Erythroblast (primary cell): Measurements from ENCODE around the gene CAMK2A.
A peak's percentile ranks its signal among the peaks of the same experiment; 100 is the strongest.

Experiments used
- DNase-seq, 2 experiments: peaks; one replicate each; lab custom pipeline; 2025; lab: John Stamatoyannopoulos, UW
- GATA1 ChIP-seq: IDR thresholded peaks from 2 replicates; pipeline ENCODE4 v1.6.1; 2011; ENCODE audit warnings: low read depth, mild to moderate bottlenecking, control low read depth, low read length, moderate library complexity
- POLR2A ChIP-seq: IDR thresholded peaks from 2 replicates; pipeline ENCODE4 v1.6.1; 2011; ENCODE audit warnings: mild to moderate bottlenecking, low read length

Gene CAMK2A

DNA sequence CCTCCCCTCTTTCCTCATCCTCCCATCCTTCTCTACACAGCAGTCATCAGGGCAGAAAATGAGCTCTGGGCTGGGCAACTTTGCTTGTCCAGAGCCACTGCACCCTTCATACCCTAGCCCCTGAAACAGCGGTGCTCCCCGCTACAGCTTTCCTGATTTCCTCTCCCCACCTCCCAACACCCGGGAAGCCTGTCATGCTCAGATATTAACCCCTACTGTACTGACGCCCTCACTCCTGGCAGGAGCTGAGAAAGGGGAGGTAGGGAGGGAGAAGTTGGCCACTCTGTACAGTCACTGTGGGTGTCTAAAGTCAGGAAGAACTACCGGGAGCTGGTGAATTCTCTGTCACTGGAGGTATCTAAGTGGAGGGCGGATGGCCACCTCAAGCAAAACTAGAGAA is 782 bp downstream of the CAMK2A start:
- TF ChIP-seq POLR2A = no peak
- TF ChIP-seq GATA1 = no peak
- DNase-seq = no peak

DNA sequence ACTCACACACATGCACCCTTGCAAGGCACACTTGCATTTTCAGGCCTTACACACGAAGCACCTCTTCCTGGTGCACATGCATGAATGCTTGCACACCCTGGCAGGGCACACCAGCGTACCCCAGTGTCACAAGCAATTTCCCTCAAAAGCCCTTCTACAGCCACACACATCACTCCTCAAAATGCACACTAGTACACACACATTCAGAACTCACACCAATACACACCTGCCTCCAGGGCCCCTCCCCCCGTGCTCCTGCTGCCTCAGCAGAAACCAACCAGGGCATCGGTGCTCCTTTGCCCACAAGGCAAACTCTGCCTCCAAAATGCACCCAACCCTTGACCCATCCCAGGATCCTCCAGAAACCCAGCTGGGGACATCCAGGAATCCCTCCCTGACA is 1.2 kb downstream of the CAMK2A start:
- no peak for DNase-seq
- TF ChIP-seq GATA1 (no peak), POLR2A (no peak)

DNA sequence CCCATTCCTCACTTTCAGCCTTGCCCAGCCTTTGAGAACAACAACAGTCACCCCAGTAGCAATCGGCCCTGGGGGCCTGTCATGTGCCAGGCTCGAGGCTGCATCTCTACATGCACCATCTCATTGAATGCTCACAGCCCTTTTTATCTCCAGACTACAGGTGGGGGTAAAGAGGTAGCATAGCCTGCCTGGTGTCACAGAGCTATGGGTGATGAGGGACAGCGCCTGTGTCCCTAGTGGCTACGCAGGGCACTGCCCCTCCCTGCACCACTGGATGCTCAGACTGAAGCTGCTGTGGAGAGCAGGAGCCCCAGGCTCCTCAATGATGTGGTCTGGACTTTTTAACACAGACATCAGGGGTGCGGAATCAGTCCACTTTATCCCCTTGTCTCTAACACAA is 2.8 kb downstream of the CAMK2A start:
- peak; percentile 10 to 39 for DNase-seq
- TF ChIP-seq POLR2A (no peak), GATA1 (no peak)

DNA sequence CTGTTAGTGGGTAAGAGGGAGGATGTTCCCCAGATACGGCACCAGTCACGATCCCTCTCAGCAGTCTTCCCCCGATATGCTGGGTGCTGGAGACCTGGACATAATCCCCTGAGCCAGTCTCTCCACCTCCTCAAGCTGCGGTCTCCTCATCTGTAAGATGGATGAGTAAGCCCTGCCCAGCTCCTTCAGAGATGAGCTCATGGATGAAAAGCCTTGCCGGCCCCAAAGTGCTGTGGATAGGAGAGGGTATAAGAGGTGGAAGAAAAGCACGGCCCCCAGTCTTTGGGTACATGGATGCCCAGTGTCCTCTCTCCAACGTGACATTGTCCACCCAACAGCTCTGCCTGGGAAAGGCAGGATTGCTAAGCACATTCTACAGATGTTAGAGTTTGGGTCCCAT is 4.5 kb downstream of the CAMK2A start:
- no peak for DNase-seq
- no peak for TF ChIP-seq GATA1
- no peak for TF ChIP-seq POLR2A

DNA sequence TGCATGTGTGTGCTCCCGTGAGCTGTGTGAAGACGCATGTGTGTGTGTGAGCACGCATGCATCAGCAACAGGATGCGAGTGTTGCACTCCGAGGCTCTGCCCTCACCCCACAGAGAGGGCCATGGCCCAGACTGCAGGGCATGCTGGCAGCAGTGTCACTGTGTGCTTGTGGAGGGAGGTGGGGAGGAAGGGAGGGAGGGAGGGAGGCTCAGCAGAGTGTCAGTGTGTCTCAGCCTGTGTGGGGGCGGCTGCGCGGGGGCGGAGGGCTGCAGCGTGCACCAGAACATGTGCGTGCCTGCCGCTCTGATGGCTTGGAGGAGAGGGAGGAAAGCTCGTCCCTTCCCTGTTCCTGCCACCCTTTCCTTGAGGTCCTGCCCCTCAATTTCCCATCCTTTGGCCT is 5.3 kb downstream of the CAMK2A start:
- no peak for DNase-seq
- TF ChIP-seq POLR2A (no peak), GATA1 (no peak)

DNA sequence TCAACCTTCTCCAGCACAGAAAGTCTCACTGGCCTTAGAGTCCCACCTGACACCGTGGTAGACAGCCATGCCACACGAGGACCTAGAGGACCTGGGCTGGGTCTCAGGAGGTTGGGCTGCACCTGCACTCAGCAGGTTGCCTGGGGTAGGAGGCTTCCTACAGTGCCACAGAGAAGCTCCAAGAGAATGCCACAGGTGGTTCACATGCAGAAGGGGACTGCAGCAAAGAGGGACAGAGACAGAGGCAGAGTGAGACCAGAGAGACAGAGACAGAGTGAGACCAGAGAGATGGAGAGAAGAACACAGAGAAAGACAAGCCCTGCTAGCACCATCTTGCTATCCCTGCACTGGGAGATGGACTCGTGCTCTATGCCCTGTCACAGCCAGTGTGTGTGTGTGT is 5.7 kb downstream of the CAMK2A start:
- TF ChIP-seq GATA1 = no peak
- DNase-seq = no peak

DNA sequence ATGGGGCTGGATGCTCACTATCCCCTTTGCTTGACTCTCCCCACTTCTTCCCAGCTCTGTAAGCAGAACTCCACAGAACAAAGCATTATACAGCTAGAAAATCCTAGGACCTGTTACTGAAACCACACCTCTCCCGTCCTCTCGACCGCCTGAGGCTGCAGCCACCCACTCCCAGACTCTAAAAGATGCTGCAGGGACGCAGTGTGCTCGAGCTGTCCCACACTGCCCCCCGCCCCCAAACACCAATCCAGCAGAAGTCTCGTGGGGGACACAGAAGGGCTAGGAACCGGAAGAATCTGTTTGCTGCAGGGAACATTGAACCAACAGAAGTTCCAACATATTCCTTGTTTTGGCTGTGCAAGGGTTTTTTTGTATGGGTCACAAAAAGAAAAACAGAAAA is 7.6 kb downstream of the CAMK2A start:
- TF ChIP-seq GATA1 (no peak), POLR2A (no peak)
- no peak for DNase-seq

DNA sequence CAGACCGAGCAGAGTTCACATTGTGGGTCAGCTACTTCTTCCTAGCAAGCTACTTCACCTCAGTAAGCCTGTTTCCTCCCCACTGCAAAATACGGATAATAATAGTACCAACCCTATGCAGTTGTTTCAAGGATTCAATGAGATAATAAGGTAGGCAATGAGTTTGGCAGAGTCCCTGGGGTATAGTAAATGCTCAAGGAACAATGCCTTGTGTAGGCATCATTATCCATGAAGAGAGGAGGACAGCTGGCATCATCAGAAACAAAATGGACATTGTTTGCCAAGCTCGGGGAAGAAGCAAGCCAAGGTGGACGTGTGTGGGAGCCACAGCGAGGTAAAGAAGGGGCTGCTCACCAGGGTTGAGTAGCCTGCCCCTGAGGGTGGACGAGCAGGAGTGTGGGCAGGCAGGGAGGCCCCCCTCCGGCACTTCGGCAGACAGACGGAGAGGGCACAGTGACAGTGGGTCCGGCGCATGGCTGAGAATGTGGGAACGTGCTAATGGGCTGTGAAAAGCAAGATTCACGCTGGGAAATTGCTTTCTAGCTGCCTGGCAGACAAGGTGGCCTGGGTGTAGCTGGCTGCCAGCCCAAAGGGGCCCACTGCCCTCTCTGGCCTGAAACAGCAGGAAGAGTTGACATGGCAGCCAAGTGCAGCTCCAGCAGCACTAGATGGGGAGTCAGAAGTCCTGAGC is 10.1 kb downstream of the CAMK2A start:
- no peak for DNase-seq
- no peak for TF ChIP-seq GATA1
- TF ChIP-seq POLR2A = no peak

DNA sequence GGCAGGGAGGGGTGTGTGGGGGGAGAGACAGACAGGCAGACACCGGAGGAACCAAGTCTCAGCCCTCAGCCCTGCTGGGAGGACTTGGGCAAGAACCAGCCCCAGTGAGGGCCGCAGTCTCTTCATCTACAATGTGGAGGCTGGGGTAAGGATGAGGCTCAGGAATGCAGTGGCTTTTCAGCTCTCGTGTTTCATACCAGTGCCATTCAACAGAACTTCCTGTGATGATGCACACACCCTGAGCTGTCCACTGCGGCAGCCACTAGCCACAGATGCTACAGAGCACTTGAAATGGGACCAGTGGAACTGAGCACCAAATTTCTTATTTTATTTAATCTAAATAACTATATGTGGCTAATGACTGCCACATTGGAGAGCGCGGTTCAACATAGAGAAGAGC is 10.7 kb downstream of the CAMK2A start:
- no peak for DNase-seq
- TF ChIP-seq GATA1 = no peak
- TF ChIP-seq POLR2A = no peak

DNA sequence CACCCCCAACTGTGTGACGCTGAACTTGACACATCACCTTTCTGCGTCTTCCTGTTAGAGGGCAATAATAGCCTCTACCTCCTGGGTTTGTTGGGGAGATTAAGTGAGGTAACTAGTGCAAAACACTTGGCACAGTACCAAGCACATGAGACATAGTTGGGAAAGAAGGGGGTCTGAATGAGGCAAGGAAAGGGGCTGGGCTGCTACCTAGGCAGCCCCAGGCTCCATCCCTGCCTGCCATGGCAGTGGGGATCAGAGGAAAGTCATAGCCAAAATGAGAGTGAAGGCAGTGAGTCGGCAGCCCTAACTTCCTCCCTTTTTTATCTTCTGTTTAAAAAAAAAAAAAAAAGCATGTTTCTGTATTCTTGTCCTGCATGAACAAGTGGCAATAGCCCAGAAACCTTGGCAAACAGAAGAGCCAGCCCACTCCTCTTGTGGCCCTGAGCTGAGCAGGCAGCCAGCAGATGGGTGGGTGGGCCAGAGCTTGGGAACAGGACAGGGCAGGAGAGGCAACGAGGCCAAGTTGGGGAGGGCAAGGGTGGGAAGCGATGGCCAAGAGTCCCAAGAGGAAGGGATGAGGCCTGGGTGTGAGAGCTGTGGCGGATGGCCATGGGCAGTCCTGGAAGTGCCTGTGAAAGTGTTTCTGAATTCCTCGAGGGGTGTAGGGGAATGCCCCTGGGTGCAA is 11.4 kb downstream of the CAMK2A start:
- TF ChIP-seq POLR2A (no peak), GATA1 (no peak)
- no peak for DNase-seq

DNA sequence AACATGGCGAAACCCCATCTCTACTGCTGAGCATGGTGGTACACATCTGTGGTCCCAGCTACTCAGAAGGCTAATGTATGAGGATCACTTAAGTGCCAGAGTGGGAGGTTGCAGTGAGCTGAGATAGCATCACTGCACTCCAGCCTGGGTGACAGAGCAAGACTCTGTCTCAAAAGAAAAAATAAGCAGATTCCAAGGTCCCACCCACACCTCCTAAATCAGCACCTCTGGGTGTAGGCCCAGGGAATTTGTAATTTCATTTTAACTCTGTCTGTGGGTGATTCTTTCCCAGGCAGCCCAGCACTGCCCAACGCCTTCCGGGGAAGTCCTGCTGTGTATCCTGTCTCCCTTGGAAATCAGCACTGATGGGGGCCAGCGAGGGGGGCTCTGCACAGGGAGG is 12.5 kb downstream of the CAMK2A start:
- TF ChIP-seq POLR2A (no peak), GATA1 (no peak)
- no peak for DNase-seq

DNA sequence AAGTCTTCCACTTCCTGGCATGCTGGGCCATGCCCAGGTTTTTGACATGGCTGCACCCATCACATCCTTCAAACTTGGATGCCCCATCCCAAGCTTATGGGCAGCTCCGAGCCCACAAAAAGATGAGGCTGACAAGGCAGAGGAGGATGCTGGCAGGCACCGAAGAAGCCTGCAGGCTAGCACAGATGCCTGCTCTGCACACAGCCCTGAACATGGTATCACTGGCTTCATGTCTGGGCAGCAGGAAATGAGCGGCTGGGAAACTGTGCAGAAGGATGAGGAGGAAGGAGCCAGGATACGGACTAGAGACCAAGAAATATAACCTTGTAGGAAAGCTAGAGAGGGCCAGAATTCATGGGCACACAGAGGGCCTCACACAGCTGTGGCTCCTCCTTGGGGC is 14.8 kb downstream of the CAMK2A start:
- TF ChIP-seq POLR2A = no peak
- no peak for TF ChIP-seq GATA1
- DNase-seq = no peak

DNA sequence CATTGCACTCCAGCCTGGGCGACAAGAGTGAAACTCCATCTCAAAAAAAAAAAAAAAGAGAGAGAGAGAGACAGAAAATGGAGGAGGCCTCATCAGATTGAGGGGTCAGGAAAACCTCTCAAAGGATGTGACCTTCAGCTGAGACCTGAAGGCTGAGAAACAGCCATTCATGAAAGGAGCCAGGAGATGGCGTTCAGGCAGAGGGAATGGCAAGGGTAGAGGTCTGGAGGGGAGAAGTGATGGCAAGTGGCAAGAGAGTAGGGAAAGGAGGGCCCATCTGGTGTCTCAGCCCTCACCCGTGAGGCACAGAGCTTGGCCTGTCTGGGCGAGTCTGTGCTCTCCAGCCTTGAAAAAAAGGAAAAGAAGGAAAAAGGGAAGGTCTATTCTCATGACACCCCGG is 17.0 kb downstream of the CAMK2A start:
- TF ChIP-seq GATA1 (no peak), POLR2A (no peak)
- peak in 1 of 2 experiments; percentile 5 for DNase-seq

DNA sequence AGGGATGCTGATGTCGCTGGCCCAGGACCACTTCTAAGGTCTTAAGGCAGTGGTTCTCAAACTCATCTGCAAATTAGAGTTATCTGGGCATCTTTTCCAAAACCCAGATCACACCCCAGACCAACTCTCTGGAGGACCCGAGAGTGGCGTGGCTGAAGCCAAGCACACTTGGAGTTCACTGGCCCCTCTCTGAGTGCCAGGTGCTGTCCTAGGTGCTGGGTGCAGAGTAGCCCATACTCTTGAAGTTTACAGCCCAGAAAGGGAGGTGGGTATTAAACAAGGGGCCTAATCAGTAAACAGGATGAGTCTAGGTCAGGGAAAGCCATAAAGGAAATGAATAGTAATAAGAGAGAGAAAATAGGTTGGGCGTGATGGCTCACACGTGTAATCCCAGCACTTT is 17.6 kb downstream of the CAMK2A start:
- no peak for DNase-seq
- TF ChIP-seq POLR2A (no peak), GATA1 (no peak)

DNA sequence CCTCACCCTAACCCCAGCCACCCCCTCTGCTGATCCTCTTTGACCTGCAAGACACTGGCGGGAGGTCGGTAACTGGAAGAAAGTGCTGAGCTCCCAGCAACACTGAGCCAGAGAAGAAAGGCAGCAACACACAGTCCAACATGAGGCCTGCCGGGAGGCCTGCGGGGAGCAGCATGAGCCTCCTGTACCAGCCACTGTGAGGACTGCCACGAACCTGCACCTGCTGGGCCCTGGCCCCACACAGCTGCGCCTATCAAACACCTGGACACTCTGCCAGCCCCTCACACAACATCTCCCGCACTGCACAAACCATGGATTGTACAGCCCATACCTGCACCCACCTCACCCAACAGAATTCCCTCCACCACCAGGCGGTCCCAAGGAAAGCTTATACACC is 18.3 kb downstream of the CAMK2A start:
- TF ChIP-seq POLR2A (no peak), GATA1 (no peak)
- no peak for DNase-seq
